Neural progenitor cell (in vitro differentiated cells): ENCODE data around the gene FAM53B. TPM values are rescaled to one million over a fixed set of nuclear protein-coding genes. Genes with fewer than 3 reads are reported as not detected.
A peak's percentile ranks its signal among the peaks of the same experiment; 100 is the strongest.

ENCODE experiments used
- DNase-seq: peaks from one replicate; pipeline ENCODE4 v3.0.0-alpha.2; 2016; ENCODE audit warnings: low spot score
- H2AFZ ChIP-seq: fragments of 200-600 bp; sonication (generic); replicated peaks from 2 replicates; pipeline ENCODE4 v1.6.1; 2016; ENCODE audit warnings: antibody characterized with exemption
- H3F3A ChIP-seq: fragments of 200-600 bp; sonication (generic); 2 replicates; pipeline ENCODE4 v1.6.1; 2016; ENCODE audit warnings: antibody characterized with exemption, low read depth
- H3K27ac ChIP-seq: fragments of 200-600 bp; sonication (generic); 2 replicates; pipeline ENCODE4 v1.5.1; 2016; ENCODE audit warnings: mild to moderate bottlenecking
- H3K27me3 ChIP-seq: fragments of 200-600 bp; sonication (generic); 2 replicates; pipeline ENCODE4 v1.6.1; 2016; ENCODE audit warnings: mild to moderate bottlenecking, moderate library complexity
- H3K36me3 ChIP-seq: fragments of 200-600 bp; sonication (generic); 2 replicates; pipeline ENCODE4 v1.5.1; 2016
- H3K4me1 ChIP-seq: fragments of 200-600 bp; sonication (generic); 2 replicates; pipeline ENCODE4 v1.6.1; 2016; ENCODE audit warnings: mixed run types
- H3K4me2 ChIP-seq: fragments of 200-600 bp; sonication (generic); 2 replicates; pipeline ENCODE4 v1.6.1; 2016
- H3K4me3 ChIP-seq: fragments of 200-600 bp; sonication (generic); 2 replicates; pipeline ENCODE4 v1.5.1; 2016
- H3K79me2 ChIP-seq: fragments of 200-600 bp; sonication (generic); 2 replicates; pipeline ENCODE4 v1.6.1; 2016; ENCODE audit warnings: low read depth
- H3K9ac ChIP-seq: fragments of 200-600 bp; sonication (generic); 2 replicates; pipeline ENCODE4 v1.6.1; 2016
- H3K9me3 ChIP-seq: fragments of 200-600 bp; sonication (generic); 2 replicates; pipeline ENCODE4 v1.5.1; 2016; ENCODE audit warnings: low read depth
- H4K20me1 ChIP-seq: fragments of 200-600 bp; sonication (generic); 2 replicates; pipeline ENCODE4 v1.6.1; 2016; ENCODE audit warnings: low read depth
- H3K27ac Mint-ChIP-seq: 3 replicates; pipeline ENCODE4 v1.8.0; 2021; ENCODE audit warnings: mixed read lengths
- H3K27me3 Mint-ChIP-seq: 2 replicates; pipeline ENCODE4 v1.8.0; 2022; ENCODE audit warnings: low read depth, mild to moderate bottlenecking, inconsistent platforms, moderate library complexity, mixed read lengths; ENCODE audit not compliant: insufficient read depth
- H3K36me3 Mint-ChIP-seq: 3 replicates; pipeline ENCODE4 v1.8.0; 2021; ENCODE audit warnings: mixed read lengths
- H3K4me1 Mint-ChIP-seq: 3 replicates; pipeline ENCODE4 v1.8.0; 2021; ENCODE audit warnings: mixed read lengths
- H3K4me3 Mint-ChIP-seq: 3 replicates; pipeline ENCODE4 v1.8.0; 2021; ENCODE audit warnings: mild to moderate bottlenecking, moderate library complexity, mixed read lengths
- H3K9me3 Mint-ChIP-seq: 3 replicates; pipeline ENCODE4 v1.8.0; 2020; ENCODE audit warnings: mixed read lengths
- CTCF ChIP-seq: fragments of 200-600 bp; sonication (generic); IDR thresholded peaks from 2 replicates; pipeline ENCODE4 v1.5.1; 2017; ENCODE audit warnings: antibody characterized with exemption, mild to moderate bottlenecking
- EZH2 ChIP-seq: fragments of 200-600 bp; sonication (generic); IDR thresholded peaks from 2 replicates; pipeline ENCODE4 v1.6.1; 2017; ENCODE audit warnings: antibody characterized with exemption, mild to moderate bottlenecking, moderate library complexity
- EZH2phosphoT487 ChIP-seq: fragments of 200-600 bp; sonication (generic); IDR thresholded peaks from 2 replicates; pipeline ENCODE4 v1.6.1; 2017; ENCODE audit warnings: antibody characterized with exemption
- total RNA-seq: library from RNA; depleted of rRNA; stranded (reverse); fragments of >200 nt; gene quantifications from 2 replicates; pipeline ENCODE4 v1.2.3, GENCODE V29; 2015; ENCODE audit warnings: low replicate concordance

Gene FAM53B
- total RNA-seq, 1 donor from 2014 or later, result 15.3 TPM

- H2AFZ ChIP-seq, result no peak overlapping the region
- Mint-ChIP-seq H3K4me3 (no peak overlapping the region), H3K9me3 (no peaks in the 10 kb centered on the region), H3K27me3 (peaks cover 7% of the 10 kb centered on the region), H3K36me3 (peaks cover 18% of the 10 kb centered on the region), H3K27ac (peak overlapping the region; percentile 34), H3K4me1 (peaks cover 31% of the 10 kb centered on the region)
- peaks cover 3% of the 10 kb centered on the region for H3F3A ChIP-seq
- no peak overlapping the region for H3K9ac ChIP-seq
- peaks cover 29% of the 10 kb centered on the region for H3K79me2 ChIP-seq
- no peak for TF ChIP-seq EZH2
- TF ChIP-seq EZH2phosphoT487, result no peak
- TF ChIP-seq CTCF, result no peak
- no peaks in the 10 kb centered on the region for H3K9me3 ChIP-seq
- H3K36me3 ChIP-seq, result no peaks in the 10 kb centered on the region
- H3K27me3 ChIP-seq, result no peaks in the 10 kb centered on the region
- H3K4me3 ChIP-seq, result no peak overlapping the region
- no peak overlapping the region for H3K4me2 ChIP-seq
- peaks cover 17% of the 10 kb centered on the region for H3K4me1 ChIP-seq
- no peak overlapping the region for H3K27ac ChIP-seq
- peaks cover 68% of the 10 kb centered on the region for H4K20me1 ChIP-seq
- DNase-seq, result no peak
Observed at GRCh38 chr10:124703778-124704427, 40.3 kb downstream of the FAM53B start.

GRCh38 chr10:124703372-124703771, 40.8 kb downstream of the FAM53B start:
- H3K27ac ChIP-seq, result no peak overlapping the region
- no peak overlapping the region for H3K4me3 Mint-ChIP-seq
- H3K4me2 ChIP-seq, result no peak overlapping the region
- H2AFZ ChIP-seq, result no peak overlapping the region
- TF ChIP-seq EZH2phosphoT487, result no peak
- no peak for TF ChIP-seq CTCF
- TF ChIP-seq EZH2, result no peak
- H3F3A ChIP-seq, result no peaks in the 10 kb centered on the region
- H3K27me3 Mint-ChIP-seq, result peaks cover 7% of the 10 kb centered on the region
- H3K4me3 ChIP-seq, result no peak overlapping the region
- no peak for DNase-seq
- H3K27ac Mint-ChIP-seq, result peak overlapping the region; percentile 19
- H3K36me3 Mint-ChIP-seq, result peaks cover 18% of the 10 kb centered on the region
- no peak overlapping the region for H3K9ac ChIP-seq
- no peaks in the 10 kb centered on the region for H3K36me3 ChIP-seq
- H3K79me2 ChIP-seq, result peaks cover 23% of the 10 kb centered on the region
- peaks cover 63% of the 10 kb centered on the region for H4K20me1 ChIP-seq
- no peaks in the 10 kb centered on the region for H3K27me3 ChIP-seq
- peaks cover 31% of the 10 kb centered on the region for H3K4me1 Mint-ChIP-seq
- H3K4me1 ChIP-seq, result peaks cover 11% of the 10 kb centered on the region
- no peaks in the 10 kb centered on the region for H3K9me3 ChIP-seq
- no peaks in the 10 kb centered on the region for H3K9me3 Mint-ChIP-seq

DNA sequence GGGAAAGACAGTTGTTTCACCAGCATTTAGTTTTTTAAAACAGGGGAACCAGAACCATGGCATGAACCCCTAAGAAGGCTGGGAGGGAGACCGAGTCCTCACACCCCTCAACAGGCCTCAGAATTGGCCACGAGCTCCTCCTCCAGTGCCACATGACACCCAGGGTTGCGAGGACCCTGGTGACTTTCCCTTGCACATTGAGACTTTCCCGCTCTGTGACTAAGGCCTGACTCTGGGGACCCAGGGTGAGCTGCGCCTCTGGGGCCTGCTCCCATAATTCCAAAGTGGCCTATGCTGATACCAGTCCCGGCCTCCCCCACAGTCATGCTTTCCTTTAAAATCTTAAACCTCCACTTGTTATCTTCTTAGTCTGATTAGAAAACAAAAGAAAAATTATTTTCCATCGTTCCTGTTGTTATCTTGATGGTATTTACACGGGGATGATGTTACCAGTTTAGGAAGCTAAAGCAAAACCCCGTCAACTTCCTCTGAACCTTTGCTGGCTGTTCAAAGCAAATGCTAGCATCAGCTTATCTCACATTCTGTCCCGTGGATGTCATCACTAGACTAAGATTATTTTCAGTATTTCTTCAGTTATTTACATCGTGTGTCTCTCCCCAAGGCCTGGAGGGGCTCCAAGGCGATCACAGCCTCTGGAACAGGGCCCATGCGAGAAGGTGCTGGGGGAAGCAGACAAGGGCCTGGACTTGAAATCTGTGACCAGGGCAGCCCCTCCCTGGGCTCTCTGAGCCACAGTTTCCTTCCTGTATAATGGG, 42.1 kb downstream of the FAM53B start:
- Histone ChIP-seq H3F3A (no peaks in the 10 kb centered on the region), H2AFZ (no peak overlapping the region), H3K4me3 (no peak overlapping the region), H3K27ac (no peak overlapping the region), H3K9ac (no peak overlapping the region), H3K36me3 (no peaks in the 10 kb centered on the region), H3K4me2 (no peak overlapping the region), H4K20me1 (peaks cover 58% of the 10 kb centered on the region), H3K27me3 (no peaks in the 10 kb centered on the region), H3K4me1 (peaks cover 3% of the 10 kb centered on the region), H3K9me3 (no peaks in the 10 kb centered on the region), H3K79me2 (peaks cover 10% of the 10 kb centered on the region)
- peaks cover 4% of the 10 kb centered on the region for H3K27me3 Mint-ChIP-seq
- no peak for DNase-seq
- H3K9me3 Mint-ChIP-seq, result no peaks in the 10 kb centered on the region
- peaks cover 28% of the 10 kb centered on the region for H3K4me1 Mint-ChIP-seq
- H3K4me3 Mint-ChIP-seq, result no peak overlapping the region
- no peak overlapping the region for H3K27ac Mint-ChIP-seq
- H3K36me3 Mint-ChIP-seq, result peaks cover 23% of the 10 kb centered on the region
- TF ChIP-seq CTCF (no peak), EZH2 (no peak), EZH2phosphoT487 (no peak)
